Measurements from ENCODE around the gene L1CAM. TPM values are rescaled to one million over a fixed set of nuclear protein-coding genes. Genes with fewer than 3 reads are reported as not detected.

L1CAM gene
- total and polyA plus RNA-seq, 4 experiments from 2014 or later, result 0.26 to 1.8 (median 0.80) TPM

- POLR2A ChIA-PET (ENCODE audit: partially characterized antibody), result interaction anchor here (0.8 to 20.6 kb wide), 3 partner anchors 11 to 36 kb away, joined by 3 to 447 read pairs (median 3); partner anchors contain the start of genes NAA10 and RENBP
- DNase-seq, result no peak
- H3K27ac ChIP-seq (ENCODE audit: low read depth, low read length), result no peak overlapping the region
- H3K4me1 Mint-ChIP-seq, result peaks cover 9 to 48% (median 35%) of the 10 kb centered on the region in 4 donors
- no peak overlapping the region for H3K4me3 Mint-ChIP-seq
- H3K27me3 Mint-ChIP-seq, result no peaks in the 10 kb centered on the region
- H3K36me3 Mint-ChIP-seq, result peaks cover 5 to 16% of the 10 kb centered on the region in 2 donors
- no peaks in the 10 kb centered on the region for H3K27me3 ChIP-seq (ENCODE audit: insufficient read depth, low read length)
- peaks cover 0 to 3% (median 0%) of the 10 kb centered on the region in 8 donors for H3K9me3 Mint-ChIP-seq
- H3K27ac Mint-ChIP-seq, result peak overlapping the region in 2 of 7 donors; percentile 57 to 75
- CTCF ChIA-PET (ENCODE audit: partially characterized antibody), result interaction anchor here (5.1 to 14.9 kb wide), 2 partner anchors 8 to 14 kb away, joined by 34 to 290 read pairs; partner anchors contain the start of gene RENBP
- peaks cover 15% of the 10 kb centered on the region for H3K4me1 ChIP-seq (ENCODE audit: insufficient read depth, low read length)
- peaks cover 4% of the 10 kb centered on the region for H3K36me3 ChIP-seq (ENCODE audit: insufficient read depth, low read length)
- no peaks in the 10 kb centered on the region for H3K9me3 ChIP-seq (ENCODE audit: control insufficient read depth in 1 of 2, low read length in 2 of 2)
- intact Hi-C loops (cut with micrococcal nuclease), result no loop called here
- H3K4me3 ChIP-seq (ENCODE audit: low read length in 2 of 2), result no peak overlapping the region
These were observed 46.4 kb upstream of the L1CAM start for GRCh38 chrX:153932220-153932915.

- Mint-ChIP-seq H3K9me3 (peaks cover 0 to 3% (median 0%) of the 10 kb centered on the region in 8 donors), H3K36me3 (peaks cover 5 to 20% of the 10 kb centered on the region in 2 donors), H3K27me3 (no peaks in the 10 kb centered on the region), H3K4me1 (peaks cover 9 to 54% (median 40%) of the 10 kb centered on the region in 4 donors), H3K4me3 (peak overlapping the region in 1 of 8 donors; percentile 39), H3K27ac (peak overlapping the region in 6 of 7 donors; percentile 31 to 89 (median 54))
- no peaks in the 10 kb centered on the region for H3K27me3 ChIP-seq (ENCODE audit: insufficient read depth, low read length)
- DNase-seq, result no peak
- H3K36me3 ChIP-seq (ENCODE audit: insufficient read depth, low read length), result peaks cover 4% of the 10 kb centered on the region
- H3K4me3 ChIP-seq (ENCODE audit: low read length in 2 of 2), result no peak overlapping the region
- CTCF ChIA-PET (ENCODE audit: partially characterized antibody), result interaction anchor here (5.1 to 14.9 kb wide), 2 partner anchors 8 to 15 kb away, joined by 34 to 290 read pairs; partner anchors contain the start of gene RENBP
- no peaks in the 10 kb centered on the region for H3K9me3 ChIP-seq (ENCODE audit: control insufficient read depth in 1 of 2, low read length in 2 of 2)
- POLR2A ChIA-PET (ENCODE audit: partially characterized antibody), result interaction anchor here (0.9 to 20.6 kb wide), 2 partner anchors 12 to 26 kb away, joined by 3 to 447 read pairs; partner anchors contain the start of genes NAA10 and RENBP
- intact Hi-C loops (cut with micrococcal nuclease), result no loop called here
- peaks cover 15% of the 10 kb centered on the region for H3K4me1 ChIP-seq (ENCODE audit: insufficient read depth, low read length)
- no peak overlapping the region for H3K27ac ChIP-seq (ENCODE audit: low read depth, low read length)
These were observed 45.8 kb upstream of the L1CAM start for GRCh38 chrX:153931748-153932147.

GRCh38 chrX:153931151-153931550 lies 45.2 kb upstream of the L1CAM start:
- no peak for DNase-seq
- H3K4me3 Mint-ChIP-seq, result peak overlapping the region in 1 of 8 donors; percentile 39

GRCh38 chrX:153930011-153930910 lies 44.3 kb upstream of the L1CAM start:
- Mint-ChIP-seq H3K9me3 (no peaks in the 10 kb centered on the region), H3K4me3 (peak overlapping the region in 1 of 8 donors; percentile 15), H3K36me3 (peaks cover 5 to 25% of the 10 kb centered on the region in 2 donors), H3K27ac (peak overlapping the region in 3 of 7 donors; percentile 57 to 74 (median 57)), H3K4me1 (peaks cover 7 to 57% (median 42%) of the 10 kb centered on the region in 4 donors), H3K27me3 (no peaks in the 10 kb centered on the region)
- no peak for DNase-seq
- intact Hi-C loops (cut with micrococcal nuclease), result no loop called here
- CTCF ChIA-PET (ENCODE audit: partially characterized antibody), result interaction anchor here (0.8 to 14.9 kb wide), 2 partner anchors 16 to 102 kb away, joined by 3 to 290 read pairs; partner anchors contain the start of gene RENBP
- no peaks in the 10 kb centered on the region for H3K9me3 ChIP-seq (ENCODE audit: control insufficient read depth in 1 of 2, low read length in 2 of 2)
- H3K4me3 ChIP-seq (ENCODE audit: low read length in 2 of 2), result no peak overlapping the region
- H3K4me1 ChIP-seq (ENCODE audit: insufficient read depth, low read length), result peaks cover 15% of the 10 kb centered on the region
- peaks cover 4% of the 10 kb centered on the region for H3K36me3 ChIP-seq (ENCODE audit: insufficient read depth, low read length)
- POLR2A ChIA-PET (ENCODE audit: partially characterized antibody), result interaction anchor here (20.6 kb wide), 1 partner anchor 13 kb away, joined by 447 read pairs; the partner anchor contains the start of genes NAA10 and RENBP
- no peaks in the 10 kb centered on the region for H3K27me3 ChIP-seq (ENCODE audit: insufficient read depth, low read length)
- H3K27ac ChIP-seq (ENCODE audit: low read depth, low read length), result no peak overlapping the region

More at GRCh38 chrX:153931151-153931550, 45.2 kb upstream of the L1CAM start:
- Histone ChIP-seq H3K27me3 (ENCODE audit: insufficient read depth, low read length) (no peaks in the 10 kb centered on the region), H3K9me3 (ENCODE audit: control insufficient read depth in 1 of 2, low read length in 2 of 2) (no peaks in the 10 kb centered on the region), H3K4me1 (ENCODE audit: insufficient read depth, low read length) (peaks cover 15% of the 10 kb centered on the region), H3K36me3 (ENCODE audit: insufficient read depth, low read length) (peaks cover 4% of the 10 kb centered on the region), H3K4me3 (ENCODE audit: low read length in 2 of 2) (no peak overlapping the region), H3K27ac (ENCODE audit: low read depth, low read length) (no peak overlapping the region)
- POLR2A ChIA-PET (ENCODE audit: partially characterized antibody), result interaction anchor here (20.6 kb wide), 1 partner anchor 12 kb away, joined by 447 read pairs; the partner anchor contains the start of genes NAA10 and RENBP
- CTCF ChIA-PET (ENCODE audit: partially characterized antibody), result interaction anchor here (14.9 kb wide), 1 partner anchor 15 kb away, joined by 290 read pairs; the partner anchor contains the start of gene RENBP
- H3K36me3 Mint-ChIP-seq, result peaks cover 5 to 21% of the 10 kb centered on the region in 2 donors
- intact Hi-C loops (cut with micrococcal nuclease), result no loop called here
- no peaks in the 10 kb centered on the region for H3K27me3 Mint-ChIP-seq
- no peaks in the 10 kb centered on the region for H3K9me3 Mint-ChIP-seq
- peaks cover 7 to 53% (median 40%) of the 10 kb centered on the region in 4 donors for H3K4me1 Mint-ChIP-seq
- H3K27ac Mint-ChIP-seq, result peak overlapping the region in 6 of 7 donors; percentile 42 to 81 (median 58)

GRCh38 chrX:153929576-153929975 lies 43.6 kb upstream of the L1CAM start:
- Mint-ChIP-seq H3K36me3 (peaks cover 5 to 28% of the 10 kb centered on the region in 2 donors), H3K9me3 (no peaks in the 10 kb centered on the region), H3K27me3 (no peaks in the 10 kb centered on the region), H3K27ac (peak overlapping the region in 5 of 7 donors; percentile 83 to 99 (median 95)), H3K4me3 (peak overlapping the region in 3 of 8 donors; percentile 31 to 85 (median 64)), H3K4me1 (peaks cover 7 to 62% (median 46%) of the 10 kb centered on the region in 4 donors)
- Histone ChIP-seq H3K27ac (ENCODE audit: low read depth, low read length) (no peak overlapping the region), H3K4me1 (ENCODE audit: insufficient read depth, low read length) (peaks cover 15% of the 10 kb centered on the region), H3K4me3 (ENCODE audit: low read length in 2 of 2) (no peak overlapping the region), H3K9me3 (ENCODE audit: control insufficient read depth in 1 of 2, low read length in 2 of 2) (no peaks in the 10 kb centered on the region), H3K27me3 (ENCODE audit: insufficient read depth, low read length) (no peaks in the 10 kb centered on the region), H3K36me3 (ENCODE audit: insufficient read depth, low read length) (peaks cover 4% of the 10 kb centered on the region)
- no peak for DNase-seq
- intact Hi-C loops (cut with micrococcal nuclease), result no loop called here
- ChIA-PET POLR2A (ENCODE audit: partially characterized antibody) (interaction anchor here (20.6 kb wide), 1 partner anchor 14 kb away, joined by 447 read pairs; the partner anchor contains the start of genes NAA10 and RENBP), CTCF (ENCODE audit: partially characterized antibody) (interaction anchor here (0.8 to 14.9 kb wide), 2 partner anchors 17 to 102 kb away, joined by 3 to 290 read pairs; partner anchors contain the start of gene RENBP)

GRCh38 chrX:153928846-153929245 lies 42.9 kb upstream of the L1CAM start:
- ChIA-PET CTCF (ENCODE audit: partially characterized antibody) (interaction anchor here (0.7 to 14.9 kb wide), 5 partner anchors 8 to 896 kb away, joined by 3 to 290 read pairs (median 4); partner anchors contain the start of genes PLXNB3 and RENBP), POLR2A (ENCODE audit: partially characterized antibody) (interaction anchor here (0.9 to 20.6 kb wide), 10 partner anchors 10 to 134 kb away, joined by 3 to 447 read pairs (median 14); partner anchors contain the start of genes AVPR2, HCFC1, IDH3G and NAA10)
- Histone ChIP-seq H3K9me3 (ENCODE audit: control insufficient read depth in 1 of 2, low read length in 2 of 2) (no peaks in the 10 kb centered on the region), H3K36me3 (ENCODE audit: insufficient read depth, low read length) (peaks cover 4% of the 10 kb centered on the region), H3K27ac (ENCODE audit: low read depth, low read length) (peak overlapping the region; percentile 10), H3K4me1 (ENCODE audit: insufficient read depth, low read length) (peaks cover 16% of the 10 kb centered on the region), H3K4me3 (ENCODE audit: low read length in 2 of 2) (no peak overlapping the region), H3K27me3 (ENCODE audit: insufficient read depth, low read length) (no peaks in the 10 kb centered on the region)
- H3K4me3 Mint-ChIP-seq, result peak overlapping the region; percentile 36 to 95 (median 88)
- no peaks in the 10 kb centered on the region for H3K9me3 Mint-ChIP-seq
- peaks cover 5 to 24% of the 10 kb centered on the region in 2 donors for H3K36me3 Mint-ChIP-seq
- no peaks in the 10 kb centered on the region for H3K27me3 Mint-ChIP-seq
- intact Hi-C loops (cut with micrococcal nuclease), result loop anchor here (1.0 kb wide), 2 partner anchors 135 to 205 kb away; partner anchors contain the start of genes ABCD1, BCAP31, IDH3G and SSR4
- H3K4me1 Mint-ChIP-seq, result peaks cover 6 to 63% (median 45%) of the 10 kb centered on the region in 4 donors
- H3K27ac Mint-ChIP-seq, result peak overlapping the region; percentile 26 to 99 (median 90)
- DNase-seq, result no peak

Data from CD4-positive, alpha-beta memory T cell (primary cell).